K562 (cell line): ENCODE data around the gene JAKMIP2. TPM values are rescaled to one million over a fixed set of nuclear protein-coding genes. Genes with fewer than 3 reads are reported as not detected.
A peak's percentile ranks its signal among the peaks of the same experiment; 100 is the strongest.

Experiments
- ATAC-seq: fragments of 200-7000 bp; cut with Tn5 transposase; 3 replicates; pipeline ENCODE4 v1.9.1; 2020; ENCODE audit warnings: moderate library complexity
- BruUV-seq: library from RNA; stranded (reverse); fragments of 400-500 nt; replicated peaks from 2 replicates; lab custom pipeline; 2021; lab: Mats Ljungman, UMichigan
- CTCF ChIA-PET: fragments of 300-600 bp; formaldehyde crosslinking; extraction: SDS; loops from one replicate; lab custom pipeline; 2021; ENCODE audit warnings: low intra/inter-chr PET ratio; lab: Yijun Ruan, JAX
- POLR2A ChIA-PET: fragments of 300-600, 350-650 bp; sonication (Branson Sonifier 250); formaldehyde crosslinking; extraction: SDS; loops from one replicate; lab custom pipeline; 2021; ENCODE audit warnings: antibody characterized with exemption, inconsistent platforms; lab: Yijun Ruan, JAX
- DNase-seq, 4 experiments: peaks; one replicate each; pipeline versions ENCODE4 v3.0.0 to v3.0.0-alpha.2; 2011 to 2018; ENCODE audit warnings: low spot score in 3 of 4, mixed read lengths in 3 of 4; ENCODE audit errors: extremely low read depth in 1 of 4
- FAIRE-seq: peaks from 2 replicates; lab custom pipeline; 2011; peaks lifted over from hg19 to GRCh38; lab: Jason Lieb, UNC
- H2AFZ ChIP-seq: 2 replicates; pipeline ENCODE4 v1.6.0; 2011; ENCODE audit warnings: low read depth, low read length, control low read depth, inconsistent platforms
- H3K27ac ChIP-seq: fragments of 200-600 bp; 3 replicates; pipeline ENCODE4 v1.8.0; 2011; ENCODE audit warnings: low read depth, mild to moderate bottlenecking, control low read depth, inconsistent platforms, low read length, moderate library complexity, mixed read lengths; ENCODE audit errors: extremely low read depth
- H3K27me3 ChIP-seq, 2 experiments: fragments of 300-600 bp in 1 of 2; 2 replicates in 1 of 2; 3 replicates in 1 of 2; pipeline versions ENCODE4 v1.6.0 to v1.8.0; 2011; ENCODE audit warnings: inconsistent platforms in 2 of 2, low read length in 2 of 2, mild to moderate bottlenecking in 1 of 2, mixed read lengths in 1 of 2, moderate library complexity in 1 of 2; ENCODE audit not compliant: control insufficient read depth in 2 of 2, insufficient read depth in 2 of 2
- H3K36me3 ChIP-seq: fragments of 300-600 bp; 3 replicates; pipeline ENCODE4 v1.8.0; 2011; ENCODE audit warnings: mild to moderate bottlenecking, low read length, inconsistent platforms; ENCODE audit not compliant: control insufficient read depth, insufficient read depth
- H3K4me1 ChIP-seq, 2 experiments: fragments of 200-600 bp in 1 of 2; replicated peaks in 1 of 2; 2 replicates in 1 of 2; 3 replicates in 1 of 2; pipeline versions ENCODE4 v1.5.1 to v1.8.0; 2011; ENCODE audit warnings: inconsistent platforms in 2 of 2, low read length in 2 of 2, mild to moderate bottlenecking in 1 of 2, mixed read lengths in 1 of 2, moderate library complexity in 1 of 2; ENCODE audit not compliant: control insufficient read depth in 2 of 2, insufficient read depth in 2 of 2
- H3K4me2 ChIP-seq: 2 replicates; pipeline ENCODE4 v1.6.1; 2011; ENCODE audit warnings: low read length, control low read depth, inconsistent platforms, mixed read lengths; ENCODE audit not compliant: insufficient read depth
- H3K4me3 ChIP-seq: fragments of 200-600 bp; sonication (generic), shearing (Covaris generic); 2 replicates; pipeline ENCODE4 v1.5.1; 2016; ENCODE audit warnings: control low read depth, inconsistent platforms
- H3K79me2 ChIP-seq: fragments of 200-600 bp; 3 replicates; pipeline ENCODE4 v1.8.0; 2011; ENCODE audit warnings: low read length, inconsistent platforms; ENCODE audit not compliant: control insufficient read depth, insufficient read depth
- H3K9ac ChIP-seq, 2 experiments: 2 replicates each; pipeline versions ENCODE4 v1.6.0 to v1.6.1; 2011; ENCODE audit warnings: low read depth in 2 of 2, low read length in 2 of 2, control low read depth in 1 of 2, inconsistent platforms in 1 of 2, mild to moderate bottlenecking in 1 of 2, mixed read lengths in 1 of 2; ENCODE audit not compliant: insufficient read depth in 1 of 2
- H3K9me1 ChIP-seq: one replicate; pipeline ENCODE4 v1.6.0; 2011; ENCODE audit warnings: inconsistent platforms, mild to moderate bottlenecking, low read length, moderate library complexity; ENCODE audit not compliant: control insufficient read depth, insufficient read depth
- H3K9me3 ChIP-seq: replicated peaks from 2 replicates; pipeline ENCODE4 v1.5.1; 2011; ENCODE audit warnings: low read depth, low read length, inconsistent platforms; ENCODE audit not compliant: control insufficient read depth, insufficient read depth
- H4K20me1 ChIP-seq: replicated peaks from 2 replicates; pipeline ENCODE4 v1.6.1; 2011; ENCODE audit warnings: low read length, inconsistent platforms, mixed read lengths; ENCODE audit not compliant: control insufficient read depth, insufficient read depth
- ARID3A ChIP-seq: IDR thresholded peaks from 2 replicates; pipeline ENCODE4 v1.6.1; 2012; ENCODE audit warnings: low read depth, low read length, improper control_type of control experiment, borderline replicate concordance
- BDP1 ChIP-seq: IDR thresholded peaks from 3 replicates; pipeline ENCODE4 v1.6.1; 2011; ENCODE audit not compliant: insufficient read length, insufficient read depth
- COPS2 ChIP-seq: fragments of 450-650 bp; conservative IDR thresholded peaks from 2 replicates; pipeline ENCODE4 v1.6.1; 2016; ENCODE audit warnings: mild to moderate bottlenecking, moderate library complexity
- CREB3 ChIP-seq: fragments of 450-650 bp; conservative IDR thresholded peaks from 2 replicates; pipeline ENCODE4 v1.6.1; 2016; ENCODE audit warnings: missing genetic modification characterization, low read depth, mild to moderate bottlenecking, missing compliant biosample characterization, moderate library complexity
- CTCF ChIP-seq, 3 experiments: IDR thresholded peaks in 2 of 3; conservative IDR thresholded peaks in 1 of 3; 2 replicates each; pipeline ENCODE4 v1.5.1; 2011 to 2012; ENCODE audit warnings: low read length in 3 of 3, mild to moderate bottlenecking in 3 of 3, control low read depth in 2 of 3, improper control_type of control experiment in 1 of 3, inconsistent platforms in 1 of 3, low read depth in 1 of 3, mixed read lengths in 1 of 3, moderate library complexity in 1 of 3; ENCODE audit not compliant: insufficient read depth in 2 of 3
- ELF1 ChIP-seq: fragments of 200-800 bp; sonication (Bioruptor generic); IDR thresholded peaks from 2 replicates; pipeline ENCODE4 v1.6.1; 2016; ENCODE audit warnings: missing genetic modification characterization, missing compliant biosample characterization
- HDAC1 ChIP-seq, 2 experiments: fragments of 450-650 bp; IDR thresholded peaks; 2 replicates each; pipeline ENCODE4 v1.6.1; 2016 to 2017; ENCODE audit warnings: inconsistent platforms in 1 of 2, mild to moderate bottlenecking in 1 of 2, moderate library complexity in 1 of 2
- KLF6 ChIP-seq: fragments of 250-450 bp; sonication (Bioruptor Pico); IDR thresholded peaks from 2 replicates; pipeline ENCODE4 v1.4.0; 2020; ENCODE audit warnings: mild to moderate bottlenecking, moderate library complexity, borderline replicate concordance
- NFATC3 ChIP-seq: fragments of 450-650 bp; IDR thresholded peaks from 2 replicates; pipeline ENCODE4 v1.6.1; 2017; ENCODE audit warnings: mild to moderate bottlenecking
- RBFOX2 ChIP-seq: fragments of 200-400 bp; formaldehyde crosslinking; IDR thresholded peaks from 2 replicates; pipeline ENCODE4 v1.6.1; 2017; ENCODE audit warnings: low read depth, mild to moderate bottlenecking, low read length, moderate library complexity
- TAL1 ChIP-seq: fragments of 450-650 bp; IDR thresholded peaks from 2 replicates; pipeline ENCODE4 v1.6.1; 2016; ENCODE audit warnings: mild to moderate bottlenecking
- TCF7L2 ChIP-seq: fragments of 150-350 bp; IDR thresholded peaks from 2 replicates; pipeline ENCODE4 v1.6.1; 2016; ENCODE audit warnings: low read depth, mild to moderate bottlenecking, low read length, moderate library complexity
- WGBS: fragments of 100-300 bp; shearing (Covaris generic); methylation state at CpG from one replicate; pipeline ENCODE4 v1.1.6; 2016; ENCODE audit warnings: low coverage, mixed read lengths; ENCODE audit not compliant: insufficient coverage; ENCODE audit errors: missing lambda C conversion rate; 5-methylcytosine and 5-hydroxymethylcytosine counted together
- in situ Hi-C: fragments of 300-500 bp; cut with MboI; formaldehyde crosslinking; loops from 4 replicates; pipeline ENCODE4 v1.15.0; 2018; ENCODE audit warnings: inconsistent platforms, mixed read lengths
- intact Hi-C: fragments of 100-400 bp; cut with micrococcal nuclease; formaldehyde crosslinking; loops from 2 replicates; pipeline ENCODE4 v1.14.2; 2022
- polyA plus RNA-seq, 8 experiments: library from polyadenylated mRNA; depleted of rRNA in 4 of 8; stranded (reverse) in 5 of 8; unstranded in 3 of 8; fragments of >200 nt; fragmentation: Nextera tagmentation in 2 of 8; fragmentation: Illumina TruSeq in 1 of 8; extraction: Ambion mirVana in 2 of 8; extraction: Trizol in 1 of 8; gene quantifications; 2 replicates each; pipeline versions ENCODE4 v1.2.1 to v1.2.3, GENCODE V29; 2011 to 2014; ENCODE audit warnings: inconsistent platforms in 1 of 8, missing spikeins in 1 of 8
- total RNA-seq, 7 experiments: library from RNA; depleted of rRNA in 6 of 7; stranded (reverse); fragments of >200 nt in 6 of 7; fragmentation: Illumina TruSeq in 2 of 7; extraction: Trizol in 2 of 7; gene quantifications; 2 replicates each; pipeline versions ENCODE4 v1.2.1 to v1.2.3, GENCODE V29; 2011 to 2021; ENCODE audit warnings: low replicate concordance in 1 of 7
- TF ChIP-seq, protein P1 (sequence below): fragments of 450-650 bp; formaldehyde crosslinking; conservative IDR thresholded peaks from 2 replicates; pipeline ENCODE4 v1.4.0; 2022; ENCODE audit warnings: mild to moderate bottlenecking, missing genetic modification characterization
- TF ChIP-seq, protein P2 (sequence below): fragments of 450-650 bp; formaldehyde crosslinking; IDR thresholded peaks from 2 replicates; pipeline ENCODE4 v1.4.0; 2022; ENCODE audit warnings: mild to moderate bottlenecking, moderate library complexity

JAKMIP2 gene
- total and polyA plus RNA-seq, 9 of the 15 experiments (the other 6 are each of a cell fraction or from before 2014, with no cell fraction given): not detected

DNA sequence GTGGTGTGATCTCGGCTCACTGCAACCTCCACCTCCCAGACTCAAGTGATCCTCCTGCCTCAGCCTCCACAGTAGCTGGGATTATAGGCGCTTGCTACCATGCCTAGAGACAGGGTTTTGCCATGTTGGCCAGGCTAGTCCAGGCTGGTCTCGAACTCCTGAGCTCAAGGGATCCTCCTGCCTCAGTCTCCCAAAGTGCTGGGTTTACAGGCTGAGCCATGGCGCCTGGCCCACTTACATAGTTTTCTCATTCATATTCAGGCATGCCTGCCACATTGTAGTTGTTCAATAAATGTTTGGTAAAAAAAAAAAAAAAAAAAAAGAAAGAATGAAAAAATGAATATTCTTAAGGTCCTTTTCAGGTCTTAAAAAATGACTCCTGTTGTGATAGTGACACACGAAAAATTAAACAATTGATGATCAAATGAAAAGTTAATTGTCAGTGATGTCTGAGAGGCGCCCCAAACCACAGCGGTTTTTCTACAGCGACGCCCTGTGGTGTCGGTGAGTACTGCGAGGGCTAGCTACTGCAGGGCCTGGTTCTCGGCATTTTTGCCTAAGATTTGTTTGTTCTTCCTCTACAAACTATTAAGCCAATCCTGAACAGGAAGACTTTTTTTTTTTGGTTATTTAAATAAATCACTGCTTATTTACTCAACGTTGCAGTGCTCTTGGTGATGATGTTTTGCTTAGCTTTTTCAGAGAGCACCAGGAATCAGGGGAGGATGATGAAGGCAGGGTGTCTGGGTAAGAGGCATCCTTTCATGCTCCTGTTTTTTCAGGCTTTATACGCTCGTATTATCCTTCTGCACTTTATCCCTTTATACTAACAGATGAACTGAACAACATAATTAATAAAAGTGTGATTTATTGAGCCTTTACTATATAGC is 205.6 kb downstream of the JAKMIP2 start:
- in situ Hi-C loops (no loop called here), intact Hi-C loops (loop anchor here (5.0 kb wide), 2 partner anchors 120 to 1035 kb away; no protein-coding TSS in a partner anchor)
- POLR2A ChIA-PET: interaction anchor here (0.6 to 0.8 kb wide), 3 partner anchors 253 to 814 kb away, joined by 3 to 7 read pairs (median 3); no protein-coding TSS in a partner anchor
- Histone ChIP-seq H4K20me1 (no peaks in the 10 kb centered on the region), H3K79me2 (no peaks in the 10 kb centered on the region), H3K4me3 (no peak overlapping the region), H3K9ac (no peak overlapping the region), H2AFZ (no peak overlapping the region), H3K4me1 (no peaks in the 10 kb centered on the region), H3K9me1 (no peaks in the 10 kb centered on the region), H3K4me2 (no peak overlapping the region), H3K9me3 (no peaks in the 10 kb centered on the region), H3K27ac (no peak overlapping the region), H3K27me3 (no peaks in the 10 kb centered on the region), H3K36me3 (no peaks in the 10 kb centered on the region)
- WGBS: under 1% methylated on average over 15 of the region's 15 CpGs
- DNase-seq (peak; percentile 8 to 36 (median 26)), FAIRE-seq (peak; percentile 19), ATAC-seq (peak; percentile 72)
- no TSS peak for BruUV-seq
- CTCF ChIA-PET: no interaction called here
- TF ChIP-seq, protein P1, sequence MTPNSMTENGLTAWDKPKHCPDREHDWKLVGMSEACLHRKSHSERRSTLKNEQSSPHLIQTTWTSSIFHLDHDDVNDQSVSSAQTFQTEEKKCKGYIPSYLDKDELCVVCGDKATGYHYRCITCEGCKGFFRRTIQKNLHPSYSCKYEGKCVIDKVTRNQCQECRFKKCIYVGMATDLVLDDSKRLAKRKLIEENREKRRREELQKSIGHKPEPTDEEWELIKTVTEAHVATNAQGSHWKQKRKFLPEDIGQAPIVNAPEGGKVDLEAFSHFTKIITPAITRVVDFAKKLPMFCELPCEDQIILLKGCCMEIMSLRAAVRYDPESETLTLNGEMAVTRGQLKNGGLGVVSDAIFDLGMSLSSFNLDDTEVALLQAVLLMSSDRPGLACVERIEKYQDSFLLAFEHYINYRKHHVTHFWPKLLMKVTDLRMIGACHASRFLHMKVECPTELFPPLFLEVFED (CRISPR knock-in tag): no peak
- TF ChIP-seq TAL1: no peak
- no peak for TF ChIP-seq ARID3A
- TF ChIP-seq NFATC3: no peak
- peak; percentile 42 to 62 (median 45) for TF ChIP-seq CTCF (IDR thresholded peaks at IDR 0.05 in 2 of 3, conservative IDR thresholded peaks at IDR 0.05 in 1 of 3; ENCODE audit: insufficient read depth in 2 of 3, low read depth in 1 of 3, low read length in 3 of 3)
- no peak for TF ChIP-seq BDP1
- no peak for TF ChIP-seq ELF1 (tag)
- TF ChIP-seq RBFOX2: no peak
- TF ChIP-seq, protein P2, sequence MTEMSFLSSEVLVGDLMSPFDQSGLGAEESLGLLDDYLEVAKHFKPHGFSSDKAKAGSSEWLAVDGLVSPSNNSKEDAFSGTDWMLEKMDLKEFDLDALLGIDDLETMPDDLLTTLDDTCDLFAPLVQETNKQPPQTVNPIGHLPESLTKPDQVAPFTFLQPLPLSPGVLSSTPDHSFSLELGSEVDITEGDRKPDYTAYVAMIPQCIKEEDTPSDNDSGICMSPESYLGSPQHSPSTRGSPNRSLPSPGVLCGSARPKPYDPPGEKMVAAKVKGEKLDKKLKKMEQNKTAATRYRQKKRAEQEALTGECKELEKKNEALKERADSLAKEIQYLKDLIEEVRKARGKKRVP (CRISPR knock-in tag): no peak
- no peak for TF ChIP-seq KLF6 (CRISPR knock-in tag)
- no peak for TF ChIP-seq HDAC1 (IDR thresholded peaks at IDR 0.05)
- TF ChIP-seq CREB3: no peak
- no peak for TF ChIP-seq COPS2
- TF ChIP-seq TCF7L2: no peak
